Esophagus (tissue), 2 donors: ENCODE measurements around the gene KRTAP22-2. TPM values are rescaled to one million over a fixed set of nuclear protein-coding genes. Genes with fewer than 3 reads are reported as not detected.

Experiments
- H3K27ac ChIP-seq, 2 donors: one replicate each; pipeline ENCODE4 v1.5.1; 2013; ENCODE audit warnings: low read depth in 2 of 2, mild to moderate bottlenecking in 2 of 2, inconsistent platforms in 1 of 2, low read length in 1 of 2, moderate library complexity in 1 of 2
- H3K27me3 ChIP-seq, 2 donors: one replicate each; pipeline ENCODE4 v1.6.1; 2013; ENCODE audit warnings: low read length in 2 of 2, control low read depth in 1 of 2, mild to moderate bottlenecking in 1 of 2; ENCODE audit not compliant: insufficient read depth in 2 of 2, control insufficient read depth in 1 of 2
- H3K36me3 ChIP-seq, 2 donors: one replicate each; pipeline ENCODE4 v1.6.1; 2013; ENCODE audit warnings: low read length in 1 of 2; ENCODE audit not compliant: control insufficient read depth in 2 of 2, insufficient read depth in 2 of 2
- H3K4me1 ChIP-seq, 2 donors: one replicate each; pipeline ENCODE4 v1.6.1; 2013; ENCODE audit warnings: low read length in 1 of 2; ENCODE audit not compliant: control insufficient read depth in 2 of 2, insufficient read depth in 2 of 2
- H3K4me3 ChIP-seq, 2 donors: one replicate each; pipeline ENCODE4 v1.5.1; 2013; ENCODE audit warnings: low read length in 2 of 2, mild to moderate bottlenecking in 2 of 2, low read depth in 1 of 2, moderate library complexity in 1 of 2
- H3K9me3 ChIP-seq, 2 donors: one replicate each; pipeline ENCODE4 v1.6.1; 2013; ENCODE audit warnings: mild to moderate bottlenecking in 2 of 2, low read depth in 1 of 2, low read length in 1 of 2, moderate library complexity in 1 of 2; ENCODE audit not compliant: control insufficient read depth in 2 of 2, insufficient read depth in 1 of 2
- WGBS, 2 donors: extraction: QIAGEN DNeasy Blood & Tissue Kit; methylation state at CpG; one replicate each; pipeline ENCODE4 v1.1.7; 2013; 5-methylcytosine and 5-hydroxymethylcytosine counted together
- polyA plus RNA-seq, 2 donors: library from polyadenylated mRNA; stranded (reverse); fragments of 200-250 nt; gene quantifications; one replicate each; pipeline ENCODE4 v1.2.3, GENCODE V29; 2013
- donor health status: healthy with polysubstance abuse.
- donor health status: Bipolar disorder and iron deficiency.

KRTAP22-2 gene
- polyA plus RNA-seq, 2 donors: not detected

GRCh38 chr21:30615199-30615598 lies 25.0 kb upstream of the KRTAP22-2 start:
- Histone ChIP-seq H3K36me3 (no peaks in the 10 kb centered on the region), H3K27me3 (no peaks in the 10 kb centered on the region), H3K4me1 (no peaks in the 10 kb centered on the region), H3K4me3 (no peak overlapping the region), H3K9me3 (no peaks in the 10 kb centered on the region), H3K27ac (no peak overlapping the region)

GRCh38 chr21:30613836-30614235 lies 23.6 kb upstream of the KRTAP22-2 start, which contains the start of gene KRTAP6-1:
TSS of gene KRTAP6-1 (minus strand) at chr21:30613930. CDS start at chr21:30613904, 26 bp downstream.
- H3K4me1 ChIP-seq: no peaks in the 10 kb centered on the region
- H3K36me3 ChIP-seq: no peaks in the 10 kb centered on the region
- no peak within 1 kb of the TSS for H3K4me3 ChIP-seq
- H3K27me3 ChIP-seq: no peaks in the 10 kb centered on the region
- no peak within 1 kb of the TSS for H3K27ac ChIP-seq
- H3K9me3 ChIP-seq: no peaks in the 10 kb centered on the region
- 62 to 69% methylated on average over 2 of the region's 2 CpGs for WGBS, 2 donors

- Histone ChIP-seq H3K4me3 (no peak overlapping the region), H3K4me1 (no peaks in the 10 kb centered on the region), H3K9me3 (no peaks in the 10 kb centered on the region), H3K27ac (no peak overlapping the region), H3K27me3 (no peaks in the 10 kb centered on the region), H3K36me3 (no peaks in the 10 kb centered on the region)
- 71 to 74% methylated on average over 2 of the region's 2 CpGs for WGBS, 2 donors
These were observed 21.9 kb upstream of the KRTAP22-2 start for GRCh38 chr21:30612132-30612531.

- Histone ChIP-seq H3K9me3 (no peaks in the 10 kb centered on the region), H3K4me3 (no peak overlapping the region), H3K36me3 (no peaks in the 10 kb centered on the region), H3K4me1 (no peaks in the 10 kb centered on the region), H3K27ac (no peak overlapping the region), H3K27me3 (no peaks in the 10 kb centered on the region)
- WGBS, 2 donors: 82 to 83% methylated on average over 2 of the region's 2 CpGs
These were observed 15.8 kb upstream of the KRTAP22-2 start for GRCh38 chr21:30605968-30606367.

- H3K27me3 ChIP-seq: no peaks in the 10 kb centered on the region
- H3K27ac ChIP-seq: no peak within 1 kb of the TSS
- 53 to 54% methylated on average over 1 of the region's 1 CpG for WGBS, 2 donors
- no peaks in the 10 kb centered on the region for H3K4me1 ChIP-seq
- no peaks in the 10 kb centered on the region for H3K36me3 ChIP-seq
- no peak within 1 kb of the TSS for H3K4me3 ChIP-seq
- peaks cover 3 to 4% of the 10 kb centered on the region in 2 donors for H3K9me3 ChIP-seq
These were observed 10.6 kb upstream of the KRTAP22-2 start, which contains the start of gene KRTAP22-1 for GRCh38 chr21:30600787-30601186. TSS of gene KRTAP22-1 (plus strand) at chr21:30601087.

- Histone ChIP-seq H3K9me3 (peaks cover 3 to 4% of the 10 kb centered on the region in 2 donors), H3K27me3 (no peaks in the 10 kb centered on the region), H3K36me3 (no peaks in the 10 kb centered on the region), H3K4me1 (no peaks in the 10 kb centered on the region), H3K27ac (no peak within 1 kb of the TSS), H3K4me3 (no peak within 1 kb of the TSS)
- WGBS, 2 donors: 95 to 97% methylated on average over 6 of the region's 6 CpGs
These were observed 8.6 kb upstream of the KRTAP22-2 start, which contains the start of gene KRTAP6-2 for GRCh38 chr21:30598802-30599201. TSS of gene KRTAP6-2 (minus strand) at chr21:30598902. CDS start at chr21:30598874, 28 bp downstream.

- H3K9me3 ChIP-seq: no peaks in the 10 kb centered on the region
- H3K27ac ChIP-seq: no peak within 1 kb of the TSS
- no peak within 1 kb of the TSS for H3K4me3 ChIP-seq
- H3K36me3 ChIP-seq: no peaks in the 10 kb centered on the region
- 91 to 94% methylated on average over 4 of the region's 4 CpGs for WGBS, 2 donors
- H3K4me1 ChIP-seq: no peaks in the 10 kb centered on the region
- no peaks in the 10 kb centered on the region for H3K27me3 ChIP-seq
These were observed 1.9 kb upstream of the KRTAP22-2 start, which contains the start of gene KRTAP6-3 for GRCh38 chr21:30592140-30592539. TSS of gene KRTAP6-3 (plus strand) at chr21:30592440. CDS start at chr21:30592446, 6 bp downstream.

- H3K27ac ChIP-seq: no peak overlapping the region
- no peaks in the 10 kb centered on the region for H3K27me3 ChIP-seq
- no peaks in the 10 kb centered on the region for H3K36me3 ChIP-seq
- H3K4me3 ChIP-seq: no peak overlapping the region
- no peaks in the 10 kb centered on the region for H3K4me1 ChIP-seq
- H3K9me3 ChIP-seq: no peaks in the 10 kb centered on the region
- 71 to 72% methylated on average over 1 of the region's 1 CpG for WGBS, 2 donors
These were observed 7.3 kb downstream of the KRTAP22-2 start for GRCh38 chr21:30582870-30583269.

- no peaks in the 10 kb centered on the region for H3K4me1 ChIP-seq
- 49 to 53% methylated on average over 3 of the region's 3 CpGs for WGBS, 2 donors
- no peak overlapping the region for H3K27ac ChIP-seq
- no peaks in the 10 kb centered on the region for H3K36me3 ChIP-seq
- H3K9me3 ChIP-seq: no peaks in the 10 kb centered on the region
- no peak overlapping the region for H3K4me3 ChIP-seq
- no peaks in the 10 kb centered on the region for H3K27me3 ChIP-seq
These were observed 10.1 kb downstream of the KRTAP22-2 start for GRCh38 chr21:30580132-30580531.

- H3K27me3 ChIP-seq: no peaks in the 10 kb centered on the region
- H3K9me3 ChIP-seq: no peaks in the 10 kb centered on the region
- no peaks in the 10 kb centered on the region for H3K36me3 ChIP-seq
- no peak overlapping the region for H3K4me3 ChIP-seq
- no peaks in the 10 kb centered on the region for H3K4me1 ChIP-seq
- H3K27ac ChIP-seq: no peak overlapping the region
- WGBS, 2 donors: 34 to 50% methylated on average over 1 of the region's 1 CpG
These were observed 10.9 kb downstream of the KRTAP22-2 start for GRCh38 chr21:30579346-30579745.
